ENCODE data around the gene TXNRD1.

GRCh38 chr12:104377514-104377812, 161.9 kb downstream of the TXNRD1 start:
- TF ChIP-seq CTCF (IDR thresholded peaks at IDR 0.05; ENCODE audit: low read depth, low read length): no peak
- no peak for TF ChIP-seq EZH2phosphoT487 (IDR thresholded peaks at IDR 0.05; ENCODE audit: low read depth)

All from OCI-LY3 (cell line).